Measurements from ENCODE around the gene CHURC1. TPM values are rescaled to one million over a fixed set of nuclear protein-coding genes. Genes with fewer than 3 reads are reported as not detected.

CHURC1 gene
- total and polyA plus RNA-seq, 2 donors from 2014 or later: 41.0 to 70.4 TPM

DNA sequence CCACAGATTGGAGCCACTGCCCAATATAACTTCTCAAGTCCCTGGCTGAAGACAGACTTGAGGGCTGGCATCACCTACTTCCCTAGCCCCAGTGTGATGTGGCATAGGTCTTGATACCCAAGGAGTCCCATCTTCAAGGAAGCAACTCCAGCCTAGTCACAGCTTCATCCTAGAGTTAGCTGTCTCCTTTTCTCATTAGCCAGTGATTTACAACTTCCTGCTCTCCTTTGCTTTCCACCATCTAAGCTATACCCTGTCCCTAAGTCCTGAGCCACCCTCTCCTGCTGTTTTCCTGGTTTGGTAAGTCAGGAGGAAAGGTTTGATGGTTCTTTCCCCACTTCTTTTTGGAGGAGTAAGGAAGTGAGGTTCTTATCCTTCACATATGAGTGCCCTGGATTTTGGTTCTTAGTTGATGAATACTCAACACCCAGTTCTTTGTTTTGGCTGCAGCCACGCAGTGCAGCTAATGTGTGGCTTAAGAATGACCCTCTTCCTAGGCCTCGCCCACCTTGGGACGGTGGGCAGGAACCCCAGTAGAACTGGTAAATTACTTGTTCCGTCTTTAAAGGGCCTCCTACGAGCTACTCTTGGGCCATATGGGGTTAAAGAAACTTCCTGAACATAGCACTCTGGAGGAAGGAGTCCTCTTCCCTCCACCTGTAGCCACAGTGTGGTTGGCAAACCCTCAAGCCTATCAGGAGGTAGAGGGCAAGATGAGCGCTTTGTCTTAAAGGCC, 32.2 kb downstream of the CHURC1 start:
- FAIRE-seq (no peak), DNase-seq (no peak)
- TF ChIP-seq CTCF (IDR thresholded peaks at IDR 0.05; ENCODE audit: borderline replicate concordance, extremely low read depth, insufficient read depth): no peak
- Histone ChIP-seq H3K4me1 (ENCODE audit: control insufficient read depth in 2 of 3, insufficient read depth in 2 of 3, low read depth in 1 of 3, low read length in 3 of 3) (peaks cover 0 to 4% (median 0%) of the 10 kb centered on the region in 3 donors), H3K9ac (ENCODE audit: low read length in 3 of 3) (no peak overlapping the region), H3K4me3 (ENCODE audit: low read length in 3 of 3) (no peak overlapping the region), H3K9me3 (ENCODE audit: control insufficient read depth in 2 of 3, insufficient read depth in 1 of 3, low read length in 3 of 3) (no peaks in the 10 kb centered on the region), H3K27ac (ENCODE audit: low read depth in 2 of 2, low read length in 2 of 2) (no peak overlapping the region), H3K27me3 (ENCODE audit: control insufficient read depth, insufficient read depth, low read length) (no peaks in the 10 kb centered on the region), H3K36me3 (ENCODE audit: control insufficient read depth in 2 of 3, insufficient read depth in 3 of 3, low read length in 3 of 3) (peaks cover 0 to 7% (median 4%) of the 10 kb centered on the region in 3 donors)
- intact Hi-C loops (cut with DNase I): no loop called here

DNA sequence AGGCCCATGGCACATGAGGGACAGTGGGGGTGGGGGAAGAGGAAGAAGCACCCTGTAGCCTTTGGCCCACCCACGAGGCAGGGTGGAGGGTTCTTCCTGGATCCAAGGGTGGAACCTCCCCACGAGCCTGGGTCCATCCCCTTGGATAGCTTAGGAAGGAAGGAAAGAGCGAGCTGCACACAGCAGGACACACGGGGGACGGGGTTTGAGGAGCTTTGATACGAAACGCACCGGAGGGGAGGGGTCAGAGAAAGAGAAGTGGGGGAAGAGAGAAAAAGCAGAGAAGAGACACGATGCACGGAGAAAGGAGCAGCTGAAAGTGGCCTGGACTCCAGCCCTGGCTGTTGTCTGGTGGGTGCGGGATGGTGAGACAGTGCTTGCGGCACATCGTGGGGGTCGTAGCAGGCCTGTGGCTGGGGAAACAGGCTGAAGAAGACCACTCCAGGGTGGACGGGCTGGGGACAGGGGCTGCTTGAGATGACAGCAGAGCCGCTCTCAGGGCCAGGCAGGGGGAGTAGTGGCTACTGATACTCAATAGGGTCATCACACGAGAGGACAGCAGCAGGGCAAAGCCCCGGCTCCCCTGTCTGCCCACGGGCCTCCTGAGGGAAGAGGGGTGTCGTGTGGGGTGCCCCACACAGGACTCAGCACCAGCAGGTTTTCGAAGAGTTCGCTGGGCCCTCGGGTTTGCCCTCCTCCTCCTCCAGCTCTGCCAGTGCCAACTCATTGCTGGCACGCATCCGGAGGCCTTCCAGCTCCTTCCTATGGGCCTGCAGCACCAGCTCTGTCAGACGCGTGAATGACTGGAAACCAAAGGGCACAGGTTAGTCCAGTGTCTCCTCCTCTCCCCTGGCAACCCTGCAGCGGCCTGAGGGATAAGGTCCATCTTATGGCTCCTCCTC, 33.7 kb downstream of the CHURC1 start:
- no peak for TF ChIP-seq CTCF (IDR thresholded peaks at IDR 0.05; ENCODE audit: borderline replicate concordance, extremely low read depth, insufficient read depth)
- peak in 2 of 5 donors; percentile 31 to 59 for DNase-seq
- Histone ChIP-seq H3K9me3 (ENCODE audit: control insufficient read depth in 2 of 3, insufficient read depth in 1 of 3, low read length in 3 of 3) (no peaks in the 10 kb centered on the region), H3K27ac (ENCODE audit: low read depth in 2 of 2, low read length in 2 of 2) (peak overlapping the region; percentile 5 to 68), H3K4me1 (ENCODE audit: control insufficient read depth in 2 of 3, insufficient read depth in 2 of 3, low read depth in 1 of 3, low read length in 3 of 3) (peaks cover 0 to 5% (median 0%) of the 10 kb centered on the region in 3 donors), H3K4me3 (ENCODE audit: low read length in 3 of 3) (no peak overlapping the region), H3K9ac (ENCODE audit: low read length in 3 of 3) (no peak overlapping the region), H3K27me3 (ENCODE audit: control insufficient read depth, insufficient read depth, low read length) (no peaks in the 10 kb centered on the region), H3K36me3 (ENCODE audit: control insufficient read depth in 2 of 3, insufficient read depth in 3 of 3, low read length in 3 of 3) (peaks cover 0 to 7% (median 4%) of the 10 kb centered on the region in 3 donors)
- no peak for FAIRE-seq
- intact Hi-C loops (cut with DNase I): no loop called here

- H3K9me3 ChIP-seq (ENCODE audit: control insufficient read depth in 2 of 3, insufficient read depth in 1 of 3, low read length in 3 of 3): no peaks in the 10 kb centered on the region
- no peak for TF ChIP-seq CTCF (IDR thresholded peaks at IDR 0.05; ENCODE audit: borderline replicate concordance, extremely low read depth, insufficient read depth)
- H3K4me3 ChIP-seq (ENCODE audit: low read length in 3 of 3): no peak overlapping the region
- DNase-seq (peak in 1 of 5 donors; percentile 55), FAIRE-seq (no peak)
- peaks cover 0 to 8% (median 0%) of the 10 kb centered on the region in 3 donors for H3K4me1 ChIP-seq (ENCODE audit: control insufficient read depth in 2 of 3, insufficient read depth in 2 of 3, low read depth in 1 of 3, low read length in 3 of 3)
- peaks cover 0 to 7% (median 4%) of the 10 kb centered on the region in 3 donors for H3K36me3 ChIP-seq (ENCODE audit: control insufficient read depth in 2 of 3, insufficient read depth in 3 of 3, low read length in 3 of 3)
- intact Hi-C loops (cut with DNase I): no loop called here
- H3K27ac ChIP-seq (ENCODE audit: low read depth in 2 of 2, low read length in 2 of 2): no peak overlapping the region
- no peak overlapping the region for H3K9ac ChIP-seq (ENCODE audit: low read length in 3 of 3)
- no peaks in the 10 kb centered on the region for H3K27me3 ChIP-seq (ENCODE audit: control insufficient read depth, insufficient read depth, low read length)
Observed at GRCh38 chr14:64948612-64949210, 34.5 kb downstream of the CHURC1 start.

Measured in kidney (tissue), 14 donors.